H9 (cell line): ENCODE data around the gene BMP2K. TPM values are rescaled to one million over a fixed set of nuclear protein-coding genes. Genes with fewer than 3 reads are reported as not detected.

Source experiments
- DNase-seq: peaks from one replicate; pipeline ENCODE4 v3.0.0-alpha.2; 2017
- H2AFZ ChIP-seq: one replicate; pipeline ENCODE4 v1.6.1; 2013; ENCODE audit warnings: mild to moderate bottlenecking, low read length, control low read depth, moderate library complexity
- H2AK5ac ChIP-seq: 2 replicates; pipeline ENCODE4 v1.6.1; 2013; ENCODE audit warnings: low read length, control low read depth, mixed read lengths; ENCODE audit not compliant: insufficient read length
- H2BK120ac ChIP-seq: one replicate; pipeline ENCODE4 v1.6.1; 2013; ENCODE audit warnings: low read depth, mild to moderate bottlenecking, low read length, control low read depth, inconsistent platforms; ENCODE audit not compliant: poor library complexity, severe bottlenecking
- H2BK12ac ChIP-seq: 2 replicates; pipeline ENCODE4 v1.6.1; 2013; ENCODE audit warnings: low read length, control low read depth, mixed read lengths, low read depth; ENCODE audit not compliant: insufficient read length
- H2BK15ac ChIP-seq: 2 replicates; pipeline ENCODE4 v1.6.1; 2013; ENCODE audit warnings: low read depth, low read length, control low read depth
- H2BK20ac ChIP-seq: one replicate; pipeline ENCODE4 v1.6.1; 2013; ENCODE audit warnings: low read depth, mild to moderate bottlenecking, low read length, control low read depth, inconsistent platforms; ENCODE audit not compliant: poor library complexity, severe bottlenecking
- H2BK5ac ChIP-seq: 2 replicates; pipeline ENCODE4 v1.6.1; 2013; ENCODE audit warnings: low read length, control low read depth, mixed read lengths; ENCODE audit not compliant: insufficient read length
- H3K14ac ChIP-seq: 2 replicates; pipeline ENCODE4 v1.6.1; 2013; ENCODE audit warnings: low read length, control low read depth; ENCODE audit not compliant: insufficient read depth
- H3K18ac ChIP-seq: 2 replicates; pipeline ENCODE4 v1.6.1; 2013; ENCODE audit warnings: low read depth, mild to moderate bottlenecking, mixed read lengths, low read length, control low read depth; ENCODE audit not compliant: insufficient read length
- H3K23ac ChIP-seq: 2 replicates; pipeline ENCODE4 v1.6.1; 2013; ENCODE audit warnings: low read length, control low read depth, mixed read lengths, low read depth; ENCODE audit not compliant: insufficient read length
- H3K23me2 ChIP-seq: 2 replicates; pipeline ENCODE4 v1.6.1; 2013; ENCODE audit warnings: low read depth, mild to moderate bottlenecking, mixed read lengths, low read length, control low read depth; ENCODE audit not compliant: insufficient read length, poor library complexity, severe bottlenecking
- H3K27ac ChIP-seq: 2 replicates; pipeline ENCODE4 v1.5.1; 2013; ENCODE audit warnings: low read length, control low read depth, mixed read lengths, low read depth; ENCODE audit not compliant: insufficient read length
- H3K27me3 ChIP-seq: 2 replicates; pipeline ENCODE4 v1.6.1; 2013; ENCODE audit warnings: low read length, control low read depth, inconsistent platforms; ENCODE audit not compliant: insufficient read depth
- H3K4ac ChIP-seq: 2 replicates; pipeline ENCODE4 v1.6.1; 2013; ENCODE audit warnings: low read depth, mild to moderate bottlenecking, control low read depth, inconsistent platforms, low read length, moderate library complexity
- H3K4me1 ChIP-seq: 2 replicates; pipeline ENCODE4 v1.6.1; 2013; ENCODE audit warnings: low read length, control low read depth, inconsistent platforms; ENCODE audit not compliant: insufficient read depth
- H3K4me2 ChIP-seq: 2 replicates; pipeline ENCODE4 v1.6.1; 2013; ENCODE audit warnings: low read length, control low read depth, mixed read lengths; ENCODE audit not compliant: insufficient read length, insufficient read depth
- H3K56ac ChIP-seq: 2 replicates; pipeline ENCODE4 v1.6.1; 2013; ENCODE audit warnings: low read depth, mild to moderate bottlenecking, mixed read lengths, low read length, control low read depth; ENCODE audit not compliant: insufficient read length
- H3K79me1 ChIP-seq: 2 replicates; pipeline ENCODE4 v1.6.1; 2013; ENCODE audit warnings: low read depth, mild to moderate bottlenecking, moderate library complexity, low read length, control low read depth, inconsistent platforms; ENCODE audit not compliant: insufficient read depth, poor library complexity, severe bottlenecking
- H3K79me2 ChIP-seq: 2 replicates; pipeline ENCODE4 v1.6.1; 2013; ENCODE audit warnings: low read length, control low read depth, inconsistent platforms; ENCODE audit not compliant: insufficient read depth
- H3K9ac ChIP-seq: 2 replicates; pipeline ENCODE4 v1.6.1; 2013; ENCODE audit warnings: low read length, control low read depth, mixed read lengths; ENCODE audit not compliant: insufficient read length; ENCODE audit errors: extremely low read depth
- H3K9me3 ChIP-seq: one replicate; pipeline ENCODE4 v1.6.1; 2013; ENCODE audit warnings: low read depth, low read length, inconsistent platforms; ENCODE audit not compliant: control insufficient read depth
- H3T11ph ChIP-seq: one replicate; pipeline ENCODE4 v1.6.1; 2013; ENCODE audit warnings: mild to moderate bottlenecking, low read length, control low read depth, inconsistent platforms
- H4K20me1 ChIP-seq: one replicate; pipeline ENCODE4 v1.6.1; 2013; ENCODE audit not compliant: control insufficient read depth, insufficient read length, insufficient read depth
- H4K5ac ChIP-seq: 2 replicates; pipeline ENCODE4 v1.6.1; 2013; ENCODE audit warnings: low read depth, mild to moderate bottlenecking, mixed read lengths, low read length, control low read depth; ENCODE audit not compliant: insufficient read length
- H4K8ac ChIP-seq: replicated peaks from 2 replicates; pipeline ENCODE4 v1.6.1; 2013; ENCODE audit warnings: low read length, control low read depth, mixed read lengths, low read depth; ENCODE audit not compliant: insufficient read length
- H4K91ac ChIP-seq: 2 replicates; pipeline ENCODE4 v1.6.1; 2013; ENCODE audit warnings: low read depth, mild to moderate bottlenecking, moderate library complexity, mixed read lengths, low read length, control low read depth; ENCODE audit not compliant: insufficient read length
- H3K27ac Mint-ChIP-seq, 3 experiments: 2 replicates in 2 of 3; 3 replicates in 1 of 3; pipeline ENCODE4 v1.8.0; 2020 to 2021; ENCODE audit warnings: mixed read lengths in 3 of 3, mild to moderate bottlenecking in 1 of 3, moderate library complexity in 1 of 3
- H3K27me3 Mint-ChIP-seq: 2 replicates; pipeline ENCODE4 v1.8.0; 2021; ENCODE audit warnings: low read depth, mild to moderate bottlenecking, moderate library complexity, mixed read lengths
- H3K36me3 Mint-ChIP-seq, 3 experiments: 2 replicates in 2 of 3; 3 replicates in 1 of 3; pipeline ENCODE4 v1.8.0; 2020 to 2021; ENCODE audit warnings: low read depth in 3 of 3, mixed read lengths in 3 of 3; ENCODE audit not compliant: insufficient read depth in 1 of 3
- H3K4me1 Mint-ChIP-seq, 2 experiments: 2 replicates each; pipeline ENCODE4 v1.8.0; 2020; ENCODE audit warnings: mixed read lengths in 2 of 2
- H3K4me3 Mint-ChIP-seq, 2 experiments: 2 replicates in 1 of 2; 3 replicates in 1 of 2; pipeline ENCODE4 v1.8.0; 2020 to 2021; ENCODE audit warnings: mild to moderate bottlenecking in 2 of 2, mixed read lengths in 2 of 2, moderate library complexity in 1 of 2
- H3K9me3 Mint-ChIP-seq, 2 experiments: 2 replicates in 1 of 2; 3 replicates in 1 of 2; pipeline ENCODE4 v1.8.0; 2020; ENCODE audit warnings: mild to moderate bottlenecking in 2 of 2, mixed read lengths in 2 of 2, moderate library complexity in 1 of 2
- CTCF ChIP-seq: fragments of 200-600 bp; sonication (generic); conservative IDR thresholded peaks from 3 replicates; pipeline ENCODE4 v1.8.0; 2021; ENCODE audit warnings: antibody characterized with exemption, mild to moderate bottlenecking
- WGBS: extraction: QIAGEN DNeasy Blood & Tissue Kit; methylation state at CpG from one replicate; pipeline ENCODE4 v1.1.7; 2013; ENCODE audit warnings: missing lambda C conversion rate, low lambda C conversion rate, mixed read lengths; ENCODE audit not compliant: insufficient read length; ENCODE audit errors: extremely low coverage; 5-methylcytosine and 5-hydroxymethylcytosine counted together
- total RNA-seq: library from RNA; stranded (reverse); gene quantifications from 2 replicates; pipeline ENCODE4 v1.2.1, GENCODE V29; 2021

The BMP2K gene
- total RNA-seq, 1 experiment from 2014 or later = 26.4 TPM

GRCh38 chr4:78775303-78776078, 659 bp upstream of the BMP2K start:
- Mint-ChIP-seq H3K4me3 (peak overlapping the region; percentile 79 to 90), H3K4me1 (peaks cover 13 to 14% of the 10 kb centered on the region in 2 experiments), H3K9me3 (0 out of 5 replicates have a peak, but pooled peaks cover 0 to 2% of the 10 kb centered on the region in 2 experiments), H3K27ac (peak overlapping the region; percentile 98 to 100 (median 98)), H3K36me3 (no peaks in the 10 kb centered on the region; a peak in 1 of 7 replicates), H3K27me3 (no peaks in the 10 kb centered on the region)
- Histone ChIP-seq H3K4ac (no peak overlapping the region; the same call in 1 of the 2 replicates), H3T11ph (no peak overlapping the region), H3K4me1 (no peaks in the 10 kb centered on the region; the same call in 1 of the 2 replicates), H3K18ac (peak overlapping the region; percentile 96), H2AFZ (peak overlapping the region; percentile 35), H3K56ac (peak overlapping the region; percentile 85), H2BK120ac (no peak overlapping the region), H2BK15ac (no peak overlapping the region), H3K14ac (peak overlapping the region; percentile 99), H3K79me2 (peaks cover 9% of the 10 kb centered on the region; the same call in 1 of the 2 replicates), H3K27me3 (no peaks in the 10 kb centered on the region), H3K23me2 (peaks cover 7% of the 10 kb centered on the region), H2AK5ac (no peak overlapping the region), H2BK5ac (peak overlapping the region; percentile 96), H3K27ac (peak overlapping the region; percentile 94), H2BK12ac (no peak overlapping the region), H4K20me1 (no peaks in the 10 kb centered on the region), H2BK20ac (no peak overlapping the region), H4K91ac (no peak overlapping the region), H3K9me3 (no peaks in the 10 kb centered on the region), H4K5ac (peak overlapping the region; percentile 11), H3K79me1 (no peaks in the 10 kb centered on the region), H4K8ac (peak overlapping the region; percentile 98), H3K4me2 (peak overlapping the region; percentile 98), H3K9ac (peak overlapping the region; percentile 94), H3K23ac (no peak overlapping the region)
- no CpG with 5 or more reads among the region's 54 CpGs for WGBS
- no peak for TF ChIP-seq CTCF
- DNase-seq = peak; percentile 88
